Lung microvascular endothelial cell (primary cell): ENCODE measurements around the gene FBLIM1. TPM values are rescaled to one million over a fixed set of nuclear protein-coding genes. Genes with fewer than 3 reads are reported as not detected.

ENCODE experiments used
- DNase-seq, 2 donors: peaks; one replicate each; pipeline versions ENCODE4 v3.0.0 to v3.0.0-alpha.2; 2010; ENCODE audit warnings: low read depth in 2 of 2
- total RNA-seq: library from RNA; depleted of rRNA; stranded (reverse); fragments of >200 nt; gene quantifications from 2 replicates; pipeline ENCODE4 v1.2.1, GENCODE V29; 2014

The FBLIM1 gene
- total RNA-seq, 1 donor from 2014 or later: 128 TPM

DNA sequence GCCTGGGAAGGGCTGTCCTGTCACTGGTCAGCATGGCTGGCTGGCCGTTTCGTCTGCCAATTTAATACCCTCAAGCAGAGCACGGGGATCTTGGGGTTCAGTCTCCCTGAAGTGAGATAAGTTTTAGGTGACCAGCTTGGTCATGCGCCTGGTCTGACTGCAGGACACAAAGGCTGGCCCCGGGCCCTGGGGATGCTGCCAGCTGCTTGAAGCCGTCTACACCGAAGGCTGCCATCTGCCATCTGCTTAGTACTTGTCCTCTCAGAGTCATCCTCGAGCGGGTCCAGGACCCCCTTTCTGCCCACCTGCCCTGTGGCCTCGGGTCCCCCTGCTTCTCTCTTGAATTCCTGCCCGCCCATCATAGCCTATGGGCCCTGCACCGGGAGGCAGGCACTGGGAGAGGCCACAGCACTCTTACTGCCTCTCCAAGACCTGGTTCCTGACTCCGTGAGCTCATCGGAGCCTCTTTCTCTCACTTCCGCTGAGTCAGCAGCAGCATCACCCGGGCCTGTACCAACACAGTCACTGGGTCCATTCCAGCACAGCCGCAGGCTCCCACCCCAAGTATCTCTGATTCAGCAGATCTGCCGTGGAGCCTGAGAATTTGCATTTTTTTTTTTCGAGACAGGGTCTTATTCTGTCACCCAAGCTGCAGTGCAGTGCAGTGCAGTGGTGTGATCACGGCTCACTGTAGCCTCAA lies 7.0 kb downstream of the FBLIM1 start:
- DNase-seq: peak in 1 of 2 donors; percentile 94

DNA sequence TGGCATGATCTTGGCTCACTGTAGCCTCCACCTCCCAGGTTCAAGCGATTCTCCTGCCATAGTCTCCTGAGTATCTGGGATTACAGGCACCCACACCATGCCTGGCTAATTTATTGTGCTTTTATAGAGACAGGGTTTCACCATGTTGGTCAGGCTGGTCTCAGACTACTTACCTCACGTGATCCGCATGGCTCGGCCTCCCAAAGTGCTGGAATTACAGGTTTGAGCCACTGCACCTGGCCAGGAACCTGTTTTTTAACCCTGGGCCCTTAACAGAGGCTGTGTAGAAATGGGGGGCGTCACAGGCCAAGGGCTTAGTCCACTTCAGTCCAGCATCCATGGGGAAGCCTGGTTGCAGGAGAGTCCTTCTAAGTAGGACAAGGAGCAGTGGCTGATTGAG lies 9.3 kb downstream of the FBLIM1 start:
- no peak for DNase-seq

DNA sequence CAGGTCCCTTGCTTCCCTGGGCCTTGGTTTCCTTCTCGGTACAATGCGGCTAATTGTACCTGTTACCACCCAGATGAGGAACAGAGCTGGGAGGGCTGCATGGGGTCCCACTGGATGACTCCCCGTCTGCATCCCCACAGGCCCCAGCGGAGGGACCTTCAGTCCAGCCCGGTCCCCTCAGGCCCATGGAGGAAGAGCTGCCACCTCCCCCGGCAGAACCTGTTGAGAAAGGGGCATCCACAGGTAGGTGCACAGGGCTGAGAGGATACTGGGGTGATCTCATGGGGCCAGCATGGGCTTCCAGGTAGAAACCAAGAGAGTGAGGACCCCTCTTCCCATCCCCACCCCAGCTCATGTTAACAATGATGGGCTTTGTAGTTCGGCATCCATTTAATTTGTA lies 9.8 kb downstream of the FBLIM1 start:
- DNase-seq: no peak

DNA sequence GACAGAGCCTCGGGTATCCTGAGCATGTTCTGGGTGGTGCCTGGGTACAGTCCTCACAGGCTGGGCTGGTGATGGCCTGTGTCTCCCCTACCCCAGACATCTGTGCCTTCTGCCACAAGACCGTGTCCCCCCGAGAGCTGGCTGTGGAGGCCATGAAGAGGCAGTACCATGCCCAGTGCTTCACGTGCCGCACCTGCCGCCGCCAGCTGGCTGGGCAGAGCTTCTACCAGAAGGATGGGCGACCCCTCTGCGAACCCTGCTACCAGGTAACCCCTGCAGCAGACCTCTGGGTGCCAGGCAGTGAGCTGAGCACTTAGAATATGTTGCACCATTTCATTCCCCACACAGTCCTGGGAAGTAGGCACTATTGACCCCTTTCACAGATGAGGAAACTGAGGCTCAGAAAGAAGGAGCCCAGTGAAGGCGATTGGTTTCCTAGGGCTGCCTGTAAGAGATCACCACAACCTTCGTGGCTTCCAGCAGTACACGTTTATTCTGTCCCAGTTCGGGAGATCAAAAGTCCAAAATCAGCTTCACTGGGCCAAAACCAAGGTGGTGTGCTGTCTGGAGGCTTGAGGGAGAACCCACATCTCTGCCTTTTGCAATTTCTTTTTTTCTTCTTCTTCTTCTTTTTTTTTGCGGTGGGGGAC lies 11.8 kb downstream of the FBLIM1 start:
- DNase-seq: no peak

DNA sequence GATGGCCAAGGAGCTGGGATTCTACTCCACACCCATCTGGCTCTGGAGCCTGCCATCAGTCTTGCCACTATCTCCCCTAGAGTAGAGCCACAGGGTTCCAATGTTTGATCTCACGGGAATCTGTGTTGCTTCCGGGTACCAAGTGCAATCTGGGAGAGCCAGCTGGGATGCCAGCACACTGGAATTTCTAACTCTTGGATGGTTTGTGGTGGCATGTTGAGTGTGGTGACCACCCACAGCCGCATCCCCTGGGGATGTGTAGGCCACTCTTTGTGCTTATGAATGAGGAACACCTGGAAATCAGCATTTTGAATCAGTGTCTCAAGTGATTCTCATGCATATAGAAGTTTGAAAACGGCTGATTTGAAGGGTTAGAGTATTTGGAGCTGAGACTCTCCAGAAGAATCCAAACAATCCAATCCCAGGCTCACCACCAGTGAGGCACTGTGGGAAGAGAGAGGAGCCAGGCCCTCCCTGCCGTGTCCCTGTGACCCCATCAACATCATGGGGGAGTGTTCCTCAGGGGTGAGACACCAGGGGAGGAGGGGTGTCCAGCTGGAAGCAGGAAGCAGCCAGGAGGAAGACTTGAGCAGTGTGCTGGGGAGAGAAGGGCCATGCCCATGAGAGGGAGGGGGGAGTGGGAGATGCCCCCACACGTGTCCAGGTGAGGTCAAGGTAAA lies 13.4 kb downstream of the FBLIM1 start:
- DNase-seq: no peak

DNA sequence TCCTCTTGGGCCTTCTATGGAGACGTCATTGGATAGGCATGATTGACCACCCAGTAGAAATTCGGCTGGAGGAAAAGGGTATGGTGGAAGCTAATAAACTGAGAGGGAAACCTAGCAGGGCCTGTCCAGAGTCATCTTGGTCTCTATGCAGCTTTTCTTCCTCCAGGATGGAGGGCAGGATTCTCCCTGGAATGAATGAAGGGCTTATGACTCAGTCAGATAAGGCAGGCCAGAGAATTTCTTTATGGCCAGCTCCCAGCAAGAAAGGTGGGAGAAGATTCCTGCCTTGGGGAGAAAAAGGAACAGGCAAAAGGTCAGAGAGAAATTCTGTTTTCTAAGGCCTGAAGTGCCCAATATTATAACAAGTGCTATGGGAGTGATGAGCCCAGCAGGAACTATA lies 17.1 kb downstream of the FBLIM1 start:
- DNase-seq: no peak

DNA sequence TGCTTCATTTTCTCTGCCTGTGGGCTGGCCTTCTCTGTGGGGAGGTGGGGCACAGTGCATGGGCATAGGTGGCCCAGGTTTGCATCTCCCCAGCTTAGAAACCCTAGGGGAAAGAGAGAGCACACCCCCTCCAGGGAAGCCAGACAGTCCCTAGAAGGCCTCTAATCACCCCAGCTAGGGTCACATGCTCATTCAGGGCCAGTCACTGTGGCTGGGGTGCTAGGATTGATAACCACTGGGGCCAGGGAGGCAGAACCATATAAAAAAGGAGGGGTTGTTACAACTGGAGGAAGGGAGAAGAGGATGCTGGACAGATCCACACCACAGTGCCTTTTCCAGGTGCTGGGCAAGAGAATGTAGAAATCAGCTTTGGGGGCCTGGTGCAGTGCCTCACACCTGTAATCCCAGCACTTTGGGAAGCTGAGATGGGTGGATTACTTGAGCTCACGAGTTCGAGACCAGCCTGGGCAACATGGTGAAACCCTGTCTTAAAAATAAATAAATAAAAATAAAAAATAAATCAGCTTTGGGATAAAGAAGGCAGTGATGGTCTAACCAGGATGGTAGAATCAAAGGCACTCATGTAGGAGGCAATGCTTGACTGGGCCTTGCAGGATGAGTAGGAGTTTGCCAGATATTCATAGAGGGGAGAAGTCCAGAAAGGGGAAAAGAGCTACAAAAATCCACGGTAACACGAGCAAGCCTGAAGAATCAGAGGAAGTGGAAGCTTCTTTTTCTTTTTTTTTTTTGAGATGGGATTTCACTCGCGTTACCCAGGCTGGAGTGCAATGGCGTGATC lies 19.5 kb downstream of the FBLIM1 start:
- no peak for DNase-seq

DNA sequence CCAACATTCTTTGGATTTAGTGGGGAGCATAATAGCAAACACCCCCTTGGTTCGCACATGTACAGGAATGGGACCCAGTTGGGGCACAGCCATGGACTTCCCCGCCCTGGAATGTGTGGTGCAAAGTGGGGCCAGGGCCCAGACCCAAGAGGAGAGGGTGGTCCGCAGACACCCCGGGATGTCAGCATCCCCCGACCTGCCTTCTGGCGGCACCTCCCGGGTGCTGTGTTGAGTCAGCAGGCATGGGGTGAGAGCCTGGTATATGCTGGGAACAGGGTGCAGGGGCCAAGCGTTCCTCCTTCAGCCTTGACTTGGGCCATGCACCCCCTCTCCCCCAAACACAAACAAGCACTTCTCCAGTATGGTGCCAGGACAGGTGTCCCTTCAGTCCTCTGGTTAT lies 27.1 kb downstream of the FBLIM1 start:
- no peak for DNase-seq

DNA sequence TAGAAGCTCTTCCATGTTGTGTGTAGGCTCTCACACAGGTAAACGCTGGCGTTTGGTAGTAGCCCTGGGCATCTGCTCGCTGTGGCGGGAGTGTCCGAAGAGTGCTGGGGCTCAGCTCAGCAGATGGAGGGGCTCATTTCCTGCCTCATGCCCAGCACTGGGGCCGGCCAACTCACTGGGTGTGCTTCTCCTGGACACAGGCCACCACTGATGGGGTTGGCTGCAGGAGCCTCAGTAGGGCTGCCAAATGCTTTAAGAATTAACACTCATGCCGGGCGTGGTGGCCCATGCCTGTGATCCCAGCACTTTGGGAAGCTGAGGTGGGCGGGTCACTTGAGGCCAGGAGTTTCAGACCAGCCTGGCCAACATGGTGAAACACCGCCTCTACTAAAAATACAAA lies 28.0 kb downstream of the FBLIM1 start:
- no peak for DNase-seq

DNA sequence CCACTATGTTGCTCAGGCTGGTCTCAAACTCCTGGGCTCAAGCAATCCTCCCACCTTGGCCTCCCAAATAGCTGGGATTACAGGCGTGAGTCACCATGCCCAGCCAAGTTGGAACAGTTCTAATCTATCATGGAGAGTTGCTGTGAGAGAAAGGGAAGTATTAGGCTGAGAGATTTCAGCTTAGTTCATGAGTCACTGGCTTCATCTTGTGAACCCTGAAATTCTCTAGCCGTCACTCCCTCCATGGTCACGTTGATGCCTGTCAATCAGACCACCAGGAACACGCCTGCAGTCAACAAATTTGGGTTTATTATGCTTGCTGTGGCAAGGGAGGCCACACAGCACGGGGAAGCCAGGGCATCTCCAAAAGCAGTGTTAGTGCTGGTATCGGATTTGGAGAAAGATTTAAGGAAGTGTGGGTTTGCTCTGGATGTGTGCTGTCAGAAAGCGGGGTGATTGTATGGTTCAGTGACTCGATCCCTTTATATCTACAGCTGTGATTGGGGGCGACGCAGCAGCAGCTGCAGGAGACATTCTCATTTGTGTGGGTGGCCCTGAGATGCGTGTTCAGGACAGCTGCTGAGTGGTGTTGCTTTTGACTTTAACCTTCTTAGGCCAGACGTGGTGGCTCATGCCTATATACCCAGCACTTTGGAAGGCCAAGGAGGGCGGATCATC lies 30.2 kb downstream of the FBLIM1 start:
- peak in 1 of 2 donors; percentile 74 for DNase-seq

DNA sequence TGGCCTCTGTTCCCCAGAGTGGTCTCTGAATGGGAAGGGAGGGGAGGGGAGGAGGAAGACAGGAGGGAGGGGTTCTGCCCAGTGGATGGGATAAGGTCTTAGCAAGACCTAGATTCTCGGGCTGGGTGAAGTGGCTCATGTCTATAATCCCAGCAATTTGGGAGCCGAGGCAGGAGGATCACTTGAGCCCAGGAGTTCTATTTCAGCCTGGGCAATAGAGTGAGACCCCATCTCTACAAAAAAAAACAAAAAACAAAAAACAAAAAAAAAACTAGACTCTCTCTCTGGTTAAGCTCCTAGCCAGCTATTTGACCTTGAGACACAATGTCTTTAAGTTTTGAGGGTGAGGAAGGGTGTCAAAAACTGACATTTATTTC lies 37.5 kb downstream of the FBLIM1 start:
- no peak for DNase-seq

DNA sequence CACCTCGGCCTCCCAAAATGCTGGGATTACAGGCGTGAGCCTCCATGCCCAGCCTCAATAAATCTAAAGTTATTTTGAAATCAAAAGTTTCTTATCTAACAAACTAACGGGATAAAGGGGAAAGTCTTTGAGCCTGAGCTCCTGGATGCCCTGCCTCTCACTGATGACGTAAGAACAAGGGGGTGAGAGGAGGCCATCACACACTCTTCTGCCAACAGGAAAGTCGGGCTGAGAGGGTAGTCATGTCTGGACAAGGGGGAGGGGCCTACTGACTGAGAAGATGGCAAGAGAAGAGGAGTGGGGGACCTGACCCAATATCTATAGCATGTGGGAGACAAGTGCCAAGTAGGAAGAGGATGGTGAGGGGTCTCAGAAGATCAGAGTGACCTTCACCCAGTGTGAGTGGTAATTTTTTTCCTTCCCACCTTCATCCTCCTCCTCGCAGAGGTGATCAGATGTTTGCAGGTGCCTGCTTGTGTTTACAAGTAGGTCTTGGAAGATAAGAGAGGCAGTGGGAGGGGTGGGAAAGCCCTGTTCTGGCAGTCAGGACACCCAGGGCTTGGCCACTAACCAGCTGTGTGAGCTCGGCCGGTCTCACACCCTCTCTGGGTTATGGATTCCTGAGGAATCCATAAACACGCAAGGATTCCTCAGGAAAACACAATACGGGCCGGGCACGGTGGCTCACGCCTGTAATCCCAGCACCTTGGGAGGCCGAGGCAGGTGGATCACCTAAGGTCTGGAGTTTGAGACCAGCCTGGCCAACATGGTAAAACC lies 39.2 kb downstream of the FBLIM1 start:
- DNase-seq: peak; percentile 62 to 73

DNA sequence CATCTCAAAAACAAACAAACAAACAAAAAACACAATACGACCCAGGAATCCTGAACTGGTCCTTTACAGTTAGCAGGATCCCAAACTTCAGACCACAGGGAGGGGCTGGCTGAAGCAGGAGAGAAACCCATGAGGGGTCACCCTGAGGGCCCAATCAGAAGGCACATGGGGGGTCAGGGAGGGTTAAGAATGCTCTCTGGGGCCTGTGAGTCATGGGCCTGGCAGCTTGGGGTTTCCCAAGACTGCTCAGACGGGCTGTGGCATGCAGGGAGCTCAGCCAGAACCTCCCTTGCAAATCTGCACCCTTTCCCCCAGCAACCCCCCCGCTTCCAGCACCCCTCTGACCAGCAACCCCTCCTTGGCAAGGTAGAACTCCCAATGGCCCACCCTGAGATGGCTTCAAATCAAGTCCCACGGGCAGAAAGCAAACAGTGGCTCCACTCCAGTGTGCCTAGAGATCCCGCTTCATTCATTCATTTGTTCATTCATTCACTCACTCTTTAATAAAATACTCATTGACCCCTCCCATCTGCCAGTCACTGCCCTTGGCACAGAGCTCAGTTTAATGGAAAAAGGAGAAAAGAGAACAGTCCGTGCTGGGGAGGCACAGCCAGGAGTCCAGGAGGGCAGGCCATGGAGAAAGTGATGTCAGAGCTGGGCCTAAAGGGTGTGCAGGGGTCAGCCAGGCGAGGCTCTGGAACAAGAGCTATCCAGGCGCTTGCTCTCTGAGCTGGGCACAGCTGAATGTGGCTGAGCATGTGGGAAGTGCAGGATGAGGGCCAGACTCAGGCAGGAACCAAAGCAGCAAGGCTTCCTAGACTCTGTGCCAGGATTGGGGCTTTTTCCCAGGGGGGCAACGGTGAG lies 40.6 kb downstream of the FBLIM1 start:
- DNase-seq: peak; percentile 84 to 92

DNA sequence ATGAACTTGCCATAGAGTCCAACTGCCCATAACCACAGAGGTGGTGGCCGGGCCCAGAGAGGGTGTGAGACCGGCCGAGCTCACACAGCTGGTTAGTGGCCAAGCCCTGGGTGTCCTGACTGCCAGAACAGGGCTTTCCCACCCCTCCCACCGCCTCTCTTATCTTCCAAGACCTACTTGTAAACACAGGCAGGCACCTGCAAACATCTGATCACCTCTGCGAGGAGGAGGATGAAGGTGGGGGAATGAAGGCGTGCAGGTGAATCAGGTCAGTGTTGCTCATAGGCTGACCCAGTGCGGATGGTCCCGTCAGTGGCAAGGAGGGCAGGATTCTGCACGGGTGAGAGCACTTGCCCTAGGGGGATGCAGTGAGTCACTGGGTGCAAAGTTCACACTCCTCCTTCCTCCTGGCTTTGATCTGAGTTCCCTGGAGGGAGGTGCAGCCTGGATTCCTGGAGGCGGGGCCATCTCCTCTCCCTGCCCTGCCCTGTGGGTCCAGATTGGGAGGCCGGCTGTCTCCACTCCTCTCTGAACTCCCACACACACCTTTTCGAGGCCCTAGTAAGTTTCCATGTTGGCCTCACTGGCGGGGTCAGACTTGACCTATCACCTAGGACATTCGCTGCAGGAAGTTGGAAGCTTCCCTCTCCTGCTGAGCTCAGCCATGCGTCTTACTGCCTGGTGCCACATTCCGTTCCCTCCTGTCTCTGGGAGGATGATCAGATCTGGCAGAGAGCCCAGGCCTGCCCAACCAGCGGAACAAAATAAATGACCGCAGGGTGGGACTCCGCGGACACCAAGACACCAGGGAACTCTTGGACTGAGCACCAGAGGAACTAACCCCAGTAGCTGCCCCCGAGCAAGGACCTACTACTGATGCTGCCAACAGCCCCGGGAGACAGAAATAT lies 41.6 kb downstream of the FBLIM1 start:
- DNase-seq: peak; percentile 38 to 39

DNA sequence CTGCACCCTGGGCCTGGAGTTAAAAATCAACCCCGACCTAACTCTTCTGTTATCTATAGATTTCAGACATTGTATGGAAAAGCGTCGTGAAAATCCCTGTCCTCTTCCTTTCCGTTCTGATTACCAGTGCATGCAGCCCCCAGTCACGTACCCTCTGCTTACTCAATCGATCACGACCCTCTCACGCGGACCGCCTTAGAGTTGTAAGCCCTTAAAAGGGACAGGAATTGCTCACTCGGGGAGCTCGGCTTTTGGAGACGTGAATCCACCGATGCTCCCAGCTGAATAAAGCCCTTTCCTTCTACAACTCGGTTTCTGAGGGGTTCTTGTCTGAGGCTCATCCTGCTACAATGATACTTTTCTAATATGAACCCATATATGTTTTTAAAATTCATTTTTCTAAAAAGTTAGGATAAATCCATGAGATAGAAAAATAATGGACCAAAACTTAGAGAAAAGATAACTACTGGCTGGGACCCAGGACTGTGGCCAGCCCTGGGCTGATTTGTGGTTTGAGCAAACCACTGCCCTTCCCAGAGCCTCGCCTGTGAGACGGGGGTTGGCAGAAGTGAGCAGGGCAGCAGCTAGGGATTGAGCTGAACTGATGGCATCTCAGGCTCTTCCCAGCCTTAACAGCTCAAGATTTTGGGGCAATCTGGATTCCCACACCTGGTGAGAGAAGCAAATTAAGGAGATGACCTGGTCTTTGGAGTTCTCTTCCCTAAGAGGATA lies 43.8 kb downstream of the FBLIM1 start:
- DNase-seq: no peak

DNA sequence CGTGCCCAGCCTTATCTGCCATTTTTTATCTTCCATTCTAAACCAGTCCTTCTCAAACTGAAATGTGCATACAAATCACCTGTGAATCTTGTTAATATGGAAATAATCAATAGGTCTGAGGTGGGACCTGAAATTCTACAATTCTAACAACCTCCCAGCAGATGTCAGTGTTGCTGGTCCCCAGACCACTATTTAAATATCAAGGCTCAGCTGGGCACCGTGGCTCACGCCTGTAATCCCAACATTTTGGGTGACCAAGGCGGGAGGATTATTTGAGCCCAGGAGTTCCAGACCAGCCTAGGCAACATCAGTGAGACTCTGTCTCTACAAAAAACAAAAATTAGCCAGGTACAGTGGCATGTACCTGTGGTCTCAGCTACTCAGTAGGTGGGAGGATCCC lies 44.8 kb downstream of the FBLIM1 start:
- peak; percentile 51 to 71 for DNase-seq

DNA sequence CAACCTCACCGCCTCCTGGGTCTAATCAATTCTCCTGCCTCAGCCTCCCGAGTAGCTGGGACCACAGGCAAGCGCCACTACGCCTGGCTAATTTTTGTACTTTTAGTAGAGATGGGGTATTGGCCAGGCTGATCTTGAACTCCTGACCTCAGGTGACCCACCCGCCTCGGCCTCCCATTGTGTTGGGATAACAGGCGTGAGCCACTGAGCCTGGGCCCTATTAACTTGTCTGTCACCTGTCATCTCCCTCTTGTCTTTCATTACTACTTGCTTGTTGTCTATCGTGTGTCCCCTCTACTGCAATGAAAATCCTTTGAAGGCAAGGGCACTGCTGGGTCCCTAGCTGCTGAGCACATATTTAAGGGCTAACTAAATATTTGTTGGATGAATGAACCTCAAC lies 45.5 kb downstream of the FBLIM1 start:
- no peak for DNase-seq

DNA sequence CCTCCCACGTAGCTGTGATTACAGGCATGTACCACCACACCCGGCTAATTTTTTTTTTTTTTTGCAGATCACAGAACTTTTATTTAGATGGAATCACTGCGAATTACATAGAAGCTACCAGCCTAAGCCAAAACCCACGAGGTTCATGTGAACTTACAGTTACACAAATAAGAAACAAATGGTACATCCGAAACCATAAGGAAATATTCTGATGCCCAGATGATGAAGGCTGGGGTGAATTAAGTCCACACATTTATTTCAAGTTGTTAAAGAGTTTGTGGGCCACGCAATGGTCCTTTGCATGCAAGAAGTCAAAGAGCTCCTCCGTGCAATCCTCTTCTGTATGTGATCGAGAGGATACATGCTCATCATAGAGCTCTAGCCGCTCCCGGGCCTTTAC lies 48.5 kb downstream of the FBLIM1 start:
- no peak for DNase-seq
